CD4-positive, alpha-beta T cell treated with Interleukin-15 for 4 hours (primary cell): Measurements from ENCODE around the gene ANKRD39.
A peak's percentile ranks its signal among the peaks of the same experiment; 100 is the strongest.

Experiments
- DNase-seq: peaks from one replicate; pipeline ENCODE4 v3.0.0-alpha.2; 2020; ENCODE audit warnings: low spot score

The ANKRD39 gene

GRCh38 chr2:96826546-96827278, 31.1 kb downstream of the ANKRD39 start:
- DNase-seq = no peak

- no peak for DNase-seq
Observed at GRCh38 chr2:96825057-96825456, 32.8 kb downstream of the ANKRD39 start.

DNA sequence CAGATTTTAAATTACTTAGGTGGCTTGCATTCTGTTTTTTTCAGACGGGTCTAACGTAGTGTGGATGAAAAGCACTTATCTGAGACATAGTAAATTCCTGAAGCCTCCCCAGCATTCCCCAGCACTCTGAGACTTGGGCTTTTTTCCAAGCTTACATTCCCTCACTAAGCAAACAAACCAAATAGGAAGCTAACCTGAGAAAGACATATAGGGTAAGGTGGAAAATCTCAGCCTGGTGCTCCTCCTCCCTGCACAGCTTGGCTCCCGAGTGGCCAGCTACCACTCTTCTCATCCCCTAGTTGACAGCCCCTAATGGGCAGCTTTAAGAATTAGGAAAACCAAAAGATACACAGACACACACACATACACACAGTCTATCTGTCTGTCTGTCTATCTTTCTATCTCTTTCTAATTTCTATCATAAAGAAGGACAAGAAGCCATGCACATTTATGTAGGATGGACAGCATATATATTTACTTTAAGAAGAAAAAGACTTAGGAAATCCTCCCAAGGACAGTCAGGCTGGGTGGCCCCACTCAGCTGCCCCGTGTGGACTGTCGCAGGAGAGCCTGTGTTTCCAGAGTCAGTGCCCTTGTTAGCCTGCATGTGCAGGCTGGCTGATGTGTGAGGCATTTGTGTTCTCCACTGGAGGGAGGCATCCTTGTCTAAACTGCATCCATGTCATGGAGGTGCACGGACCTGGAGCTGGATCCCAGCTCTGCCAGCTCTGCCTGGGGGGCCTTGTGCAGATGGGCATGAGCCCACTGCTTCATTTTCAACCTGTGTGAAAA, 33.5 kb downstream of the ANKRD39 start:
- DNase-seq = no peak

- no peak for DNase-seq
Observed at GRCh38 chr2:96823198-96823597, 34.6 kb downstream of the ANKRD39 start.

DNA sequence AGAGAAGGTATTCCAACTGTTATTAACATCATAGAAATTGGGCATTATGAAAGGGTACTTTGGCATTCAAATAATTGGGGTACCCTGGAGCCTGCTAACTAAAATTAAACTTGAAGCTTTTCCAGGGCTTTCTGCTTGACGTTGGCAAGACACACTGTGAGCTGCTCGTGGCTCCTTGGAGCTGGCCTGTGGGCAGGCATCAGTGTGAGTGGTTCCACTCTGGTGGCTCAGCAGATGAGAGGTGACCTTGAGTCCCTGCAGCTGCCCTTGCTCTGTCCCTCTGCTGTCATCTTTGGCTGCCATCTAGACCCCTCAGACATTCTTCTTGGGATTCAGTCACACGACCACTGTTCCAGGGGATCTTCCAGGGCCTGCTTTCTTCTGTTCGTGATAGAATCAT, 35.0 kb downstream of the ANKRD39 start:
- no peak for DNase-seq

DNA sequence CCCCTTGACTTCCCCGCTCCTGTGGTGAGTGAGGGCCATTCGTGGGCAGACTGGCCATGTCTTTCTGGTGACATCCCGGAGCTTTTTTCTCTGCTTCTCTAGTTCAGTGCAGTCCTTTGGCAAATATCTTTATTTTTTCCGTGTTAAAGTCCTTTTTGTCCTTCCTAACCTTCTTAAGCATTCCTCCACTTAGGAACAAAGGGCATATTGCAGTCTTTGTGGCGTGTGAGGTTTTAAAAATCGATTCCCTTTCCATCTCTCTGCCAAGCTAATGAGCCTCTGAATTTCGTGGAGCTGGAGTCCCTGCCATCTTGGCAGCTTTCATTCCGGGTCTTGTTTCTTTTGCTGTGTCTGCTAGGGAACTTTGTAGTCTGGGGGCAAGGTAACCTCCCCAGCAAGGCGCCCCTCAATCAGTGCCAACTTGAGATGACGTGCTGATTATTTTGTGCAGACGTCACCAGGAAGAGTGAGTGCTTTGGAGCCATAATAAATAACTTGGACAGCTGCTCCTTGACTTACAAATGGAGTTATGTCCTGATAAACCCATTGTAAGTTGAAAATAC, 36.6 kb downstream of the ANKRD39 start:
- DNase-seq = no peak

- DNase-seq = no peak
Observed at GRCh38 chr2:96819876-96820511, 37.8 kb downstream of the ANKRD39 start.

GRCh38 chr2:96819128-96819875, 38.5 kb downstream of the ANKRD39 start:
- DNase-seq = no peak

- DNase-seq = no peak
Observed at GRCh38 chr2:96817882-96818281, 39.9 kb downstream of the ANKRD39 start.

GRCh38 chr2:96816836-96817702, 40.7 kb downstream of the ANKRD39 start:
- no peak for DNase-seq

DNA sequence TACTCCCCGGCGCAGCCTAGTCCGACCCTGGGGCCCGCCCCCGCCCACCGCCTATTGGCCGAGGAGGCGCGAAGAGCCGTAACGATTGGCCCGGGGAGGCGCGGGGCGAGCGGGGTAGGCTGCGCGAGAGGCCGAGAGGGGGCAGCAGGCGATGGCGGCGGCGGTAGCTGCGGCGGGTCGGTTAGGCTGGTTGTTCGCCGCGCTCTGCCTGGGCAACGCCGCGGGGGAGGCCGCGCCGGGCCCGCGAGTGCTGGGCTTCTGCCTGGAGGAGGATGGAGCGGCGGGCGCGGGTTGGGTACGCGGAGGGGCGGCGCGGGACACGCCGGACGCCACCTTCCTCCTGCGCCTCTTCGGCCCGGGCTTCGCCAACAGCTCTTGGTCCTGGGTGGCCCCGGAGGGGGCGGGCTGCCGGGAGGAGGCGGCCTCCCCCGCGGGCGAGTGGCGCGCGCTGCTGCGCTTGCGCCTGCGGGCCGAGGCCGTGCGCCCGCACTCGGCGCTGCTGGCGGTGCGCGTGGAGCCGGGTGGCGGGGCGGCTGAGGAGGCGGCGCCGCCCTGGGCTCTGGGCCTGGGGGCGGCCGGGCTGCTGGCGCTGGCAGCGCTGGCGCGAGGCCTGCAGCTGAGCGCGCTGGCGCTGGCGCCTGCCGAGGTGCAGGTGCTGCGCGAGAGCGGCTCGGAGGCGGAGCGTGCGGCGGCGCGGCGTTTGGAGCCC, 41.5 kb downstream of the ANKRD39 start, which contains the start of gene CNNM3:
Gene CNNM3 (plus strand): TSS at position 142 of the 709 bp plus-strand sequence. CDS start 10 bp downstream, at position 152.
- DNase-seq = peak; percentile 97

DNA sequence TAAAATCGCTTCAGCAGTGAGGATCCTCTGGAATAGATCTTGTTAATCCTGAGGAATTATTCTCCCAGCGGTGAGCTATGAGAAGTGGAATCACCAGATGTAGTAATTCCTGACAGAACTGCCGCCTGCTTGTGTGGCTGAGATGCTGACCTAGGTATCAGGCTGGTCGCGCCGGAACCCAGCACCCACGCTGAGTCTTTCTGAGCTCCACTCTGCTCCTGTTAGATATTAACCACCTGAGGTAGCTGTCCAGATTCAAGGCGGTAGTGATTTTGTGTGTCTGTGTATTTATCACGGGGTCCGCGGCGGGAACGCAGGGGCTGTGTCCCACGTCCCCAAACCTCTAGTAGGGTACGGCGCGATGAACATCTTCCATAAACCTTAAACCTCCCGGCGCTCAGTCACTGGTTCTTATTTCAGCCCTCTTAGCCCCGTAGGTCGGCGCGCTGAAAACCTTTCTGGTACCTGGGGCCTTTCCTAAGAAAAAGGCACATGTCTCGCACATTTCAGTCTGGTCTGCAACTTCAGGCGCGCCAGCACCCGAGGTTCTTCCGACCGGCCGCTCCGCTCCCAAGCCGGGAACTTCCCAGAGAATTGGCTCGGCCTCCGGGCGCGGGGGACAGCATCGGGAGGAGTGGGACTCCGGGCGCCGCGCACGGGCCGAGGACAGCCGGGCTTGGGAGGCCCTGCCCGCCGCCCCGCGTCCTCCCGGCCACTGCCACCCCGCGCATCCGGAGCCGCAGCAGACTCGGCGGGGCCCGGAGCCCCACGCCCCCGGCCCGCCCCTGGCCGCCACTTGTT, 42.3 kb downstream of the ANKRD39 start:
- no peak for DNase-seq

- DNase-seq = no peak
Observed at GRCh38 chr2:96813656-96814055, 44.2 kb downstream of the ANKRD39 start.

DNA sequence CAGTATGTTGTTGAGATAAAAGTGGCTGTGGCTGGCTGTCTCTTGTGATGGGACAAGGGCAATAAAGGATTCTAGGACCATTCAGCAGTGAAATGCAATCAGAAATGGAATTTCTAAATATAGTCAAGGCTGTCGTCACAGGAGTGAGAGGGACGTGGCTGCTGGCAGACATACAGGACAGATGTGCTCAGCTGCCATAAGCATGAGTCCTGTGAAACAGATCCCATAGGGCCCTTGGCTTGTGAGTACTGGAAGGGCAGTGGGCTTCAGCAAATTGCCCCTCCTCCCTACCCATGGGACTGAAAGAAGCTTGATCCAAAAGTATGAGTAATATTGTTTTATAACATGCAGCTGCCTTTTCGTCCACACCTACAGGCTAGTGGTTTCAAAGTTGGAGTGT, 45.9 kb downstream of the ANKRD39 start:
- no peak for DNase-seq

GRCh38 chr2:96810783-96811192, 47.0 kb downstream of the ANKRD39 start:
- DNase-seq = no peak

- no peak for DNase-seq
Observed at GRCh38 chr2:96809951-96810782, 47.6 kb downstream of the ANKRD39 start.

- DNase-seq = no peak
Observed at GRCh38 chr2:96809216-96809882, 48.5 kb downstream of the ANKRD39 start.
